ENCODE results near the gene HERC2. TPM values are rescaled to one million over a fixed set of nuclear protein-coding genes. Genes with fewer than 3 reads are reported as not detected.

HERC2 gene
- total RNA-seq, 4 donors from 2014 or later = 59.3 to 88.1 (median 71.0) TPM

GRCh38 chr15:28191832-28192231, 130.1 kb downstream of the HERC2 start:
- Histone ChIP-seq H3K9me3 (no peaks in the 10 kb centered on the region), H3K27ac (no peak overlapping the region), H3K36me3 (peaks cover 20 to 21% of the 10 kb centered on the region in 2 donors), H3K4me1 (peaks cover 0 to 5% of the 10 kb centered on the region in 2 donors), H3K27me3 (no peaks in the 10 kb centered on the region), H3K4me3 (replicated peaks in 1 of 3) (no peak overlapping the region)
- peak; percentile 73 to 77 for DNase-seq
- intact Hi-C loops (cut with DNase I) = no loop called here
- WGBS, 2 donors = 48 to 53% methylated on average over 15 of the region's 15 CpGs
- no peak for TF ChIP-seq POLR2A (IDR thresholded peaks at IDR 0.05)
- TF ChIP-seq, protein P1, sequence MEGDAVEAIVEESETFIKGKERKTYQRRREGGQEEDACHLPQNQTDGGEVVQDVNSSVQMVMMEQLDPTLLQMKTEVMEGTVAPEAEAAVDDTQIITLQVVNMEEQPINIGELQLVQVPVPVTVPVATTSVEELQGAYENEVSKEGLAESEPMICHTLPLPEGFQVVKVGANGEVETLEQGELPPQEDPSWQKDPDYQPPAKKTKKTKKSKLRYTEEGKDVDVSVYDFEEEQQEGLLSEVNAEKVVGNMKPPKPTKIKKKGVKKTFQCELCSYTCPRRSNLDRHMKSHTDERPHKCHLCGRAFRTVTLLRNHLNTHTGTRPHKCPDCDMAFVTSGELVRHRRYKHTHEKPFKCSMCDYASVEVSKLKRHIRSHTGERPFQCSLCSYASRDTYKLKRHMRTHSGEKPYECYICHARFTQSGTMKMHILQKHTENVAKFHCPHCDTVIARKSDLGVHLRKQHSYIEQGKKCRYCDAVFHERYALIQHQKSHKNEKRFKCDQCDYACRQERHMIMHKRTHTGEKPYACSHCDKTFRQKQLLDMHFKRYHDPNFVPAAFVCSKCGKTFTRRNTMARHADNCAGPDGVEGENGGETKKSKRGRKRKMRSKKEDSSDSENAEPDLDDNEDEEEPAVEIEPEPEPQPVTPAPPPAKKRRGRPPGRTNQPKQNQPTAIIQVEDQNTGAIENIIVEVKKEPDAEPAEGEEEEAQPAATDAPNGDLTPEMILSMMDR (IDR thresholded peaks at IDR 0.05) = peak in 5 of 6 experiments; percentile 25 to 56 (median 52)

- TF ChIP-seq, protein P1 (IDR thresholded peaks at IDR 0.05) = no peak
- TF ChIP-seq POLR2A (IDR thresholded peaks at IDR 0.05) = no peak
- intact Hi-C loops (cut with DNase I) = no loop called here
- H3K36me3 ChIP-seq = peaks cover 21 to 26% of the 10 kb centered on the region in 2 donors
- H3K4me1 ChIP-seq = peaks cover 0 to 5% of the 10 kb centered on the region in 2 donors
- no peak for DNase-seq
- 91 to 95% methylated on average over 7 of the region's 7 CpGs for WGBS, 2 donors
- no peaks in the 10 kb centered on the region for H3K9me3 ChIP-seq
- H3K27me3 ChIP-seq = no peaks in the 10 kb centered on the region
- no peak overlapping the region for H3K27ac ChIP-seq
- no peak overlapping the region for H3K4me3 ChIP-seq (replicated peaks in 1 of 3)
Observed at GRCh38 chr15:28190391-28191174, 131.4 kb downstream of the HERC2 start.

- H3K9me3 ChIP-seq = no peaks in the 10 kb centered on the region
- intact Hi-C loops (cut with DNase I) = no loop called here
- no peak for DNase-seq
- TF ChIP-seq, protein P1 (IDR thresholded peaks at IDR 0.05) = no peak
- TF ChIP-seq POLR2A (IDR thresholded peaks at IDR 0.05) = no peak
- 95 to 96% methylated on average over 9 of the region's 9 CpGs for WGBS, 2 donors
- H3K27ac ChIP-seq = no peak overlapping the region
- peaks cover 22 to 31% of the 10 kb centered on the region in 2 donors for H3K36me3 ChIP-seq
- H3K4me3 ChIP-seq (replicated peaks in 1 of 3) = no peak overlapping the region
- no peaks in the 10 kb centered on the region for H3K27me3 ChIP-seq
- H3K4me1 ChIP-seq = no peaks in the 10 kb centered on the region
Observed at GRCh38 chr15:28185148-28185895, 136.7 kb downstream of the HERC2 start.

- no peak for DNase-seq
- WGBS, 2 donors = 94 to 98% methylated on average over 2 of the region's 2 CpGs
- Histone ChIP-seq H3K27ac (no peak overlapping the region), H3K36me3 (peaks cover 20 to 33% of the 10 kb centered on the region in 2 donors), H3K4me1 (no peaks in the 10 kb centered on the region), H3K9me3 (no peaks in the 10 kb centered on the region), H3K4me3 (replicated peaks in 1 of 3) (no peak overlapping the region), H3K27me3 (no peaks in the 10 kb centered on the region)
- intact Hi-C loops (cut with DNase I) = no loop called here
- no peak for TF ChIP-seq POLR2A (IDR thresholded peaks at IDR 0.05)
- TF ChIP-seq, protein P1 (IDR thresholded peaks at IDR 0.05) = no peak
Observed at GRCh38 chr15:28184166-28184565, 137.8 kb downstream of the HERC2 start.

- H3K9me3 ChIP-seq = no peaks in the 10 kb centered on the region
- H3K4me3 ChIP-seq (replicated peaks in 1 of 3) = no peak overlapping the region
- WGBS, 2 donors = 91 to 96% methylated on average over 8 of the region's 8 CpGs
- H3K36me3 ChIP-seq = peaks cover 15 to 27% of the 10 kb centered on the region in 2 donors
- H3K27ac ChIP-seq = no peak overlapping the region
- intact Hi-C loops (cut with DNase I) = no loop called here
- H3K4me1 ChIP-seq = no peaks in the 10 kb centered on the region
- TF ChIP-seq, protein P1 (IDR thresholded peaks at IDR 0.05) = no peak
- TF ChIP-seq POLR2A (IDR thresholded peaks at IDR 0.05) = no peak
- no peak for DNase-seq
- no peaks in the 10 kb centered on the region for H3K27me3 ChIP-seq
Observed at GRCh38 chr15:28182731-28183130, 139.2 kb downstream of the HERC2 start.
